ENCODE data around the gene LMAN2L.

The LMAN2L gene

GRCh38 chr2:96739633-96740428, at the start of gene LMAN2L:
LMAN2L (minus strand) TSS chr2:96740064; CDS start chr2:96740040, 24 bp downstream.
- peak; percentile 85 to 91 for DNase-seq

- DNase-seq = no peak
These were observed 49.4 kb upstream of the LMAN2L start for GRCh38 chr2:96789245-96789617.

- DNase-seq = no peak
These were observed 48.8 kb upstream of the LMAN2L start for GRCh38 chr2:96788442-96789244.

GRCh38 chr2:96787411-96787810, 47.5 kb upstream of the LMAN2L start:
- DNase-seq = no peak

GRCh38 chr2:96783388-96783787, 43.5 kb upstream of the LMAN2L start:
- DNase-seq = no peak

GRCh38 chr2:96775160-96775559, 35.3 kb upstream of the LMAN2L start:
- DNase-seq = no peak

- DNase-seq = peak in 1 of 2 donors; percentile 23
These were observed 34.1 kb upstream of the LMAN2L start for GRCh38 chr2:96773922-96774321.

- no peak for DNase-seq
These were observed 33.2 kb upstream of the LMAN2L start for GRCh38 chr2:96772903-96773671.

GRCh38 chr2:96771796-96772618, 32.1 kb upstream of the LMAN2L start:
- no peak for DNase-seq

GRCh38 chr2:96770442-96771202, 30.8 kb upstream of the LMAN2L start:
- no peak for DNase-seq

GRCh38 chr2:96769814-96770213, 29.9 kb upstream of the LMAN2L start:
- no peak for DNase-seq

GRCh38 chr2:96768083-96768561, 28.3 kb upstream of the LMAN2L start:
- no peak for DNase-seq

GRCh38 chr2:96767135-96767871, 27.4 kb upstream of the LMAN2L start:
- no peak for DNase-seq

- no peak for DNase-seq
These were observed 24.4 kb upstream of the LMAN2L start for GRCh38 chr2:96764253-96764637.

- no peak for DNase-seq
These were observed 23.8 kb upstream of the LMAN2L start for GRCh38 chr2:96763511-96764252.

GRCh38 chr2:96762529-96763311, 22.9 kb upstream of the LMAN2L start:
- no peak for DNase-seq

GRCh38 chr2:96760986-96761832, 21.3 kb upstream of the LMAN2L start:
- no peak for DNase-seq
